ENCODE measurements around the gene IMPG1.

The IMPG1 gene

DNA sequence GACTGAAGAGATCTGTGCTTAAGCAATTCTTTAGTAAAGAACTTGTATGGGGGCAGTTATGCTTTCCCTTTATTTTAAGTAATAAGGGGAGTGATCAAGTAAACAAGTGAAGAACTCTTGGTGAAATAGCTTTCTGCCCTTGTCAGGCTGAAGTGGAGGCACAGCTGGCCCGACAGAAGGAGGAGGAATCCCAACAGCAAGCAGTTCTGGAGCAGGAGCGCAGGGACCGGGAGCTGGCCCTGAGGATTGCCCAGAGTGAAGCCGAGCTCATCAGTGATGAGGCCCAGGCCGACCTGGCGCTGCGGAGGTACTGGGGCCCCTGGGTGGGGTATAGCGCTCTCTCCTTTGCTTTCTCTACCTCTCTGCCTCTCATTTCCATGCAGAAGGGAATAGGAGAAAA is 180.1 kb downstream of the IMPG1 start:
- DNase-seq: no peak

DNA sequence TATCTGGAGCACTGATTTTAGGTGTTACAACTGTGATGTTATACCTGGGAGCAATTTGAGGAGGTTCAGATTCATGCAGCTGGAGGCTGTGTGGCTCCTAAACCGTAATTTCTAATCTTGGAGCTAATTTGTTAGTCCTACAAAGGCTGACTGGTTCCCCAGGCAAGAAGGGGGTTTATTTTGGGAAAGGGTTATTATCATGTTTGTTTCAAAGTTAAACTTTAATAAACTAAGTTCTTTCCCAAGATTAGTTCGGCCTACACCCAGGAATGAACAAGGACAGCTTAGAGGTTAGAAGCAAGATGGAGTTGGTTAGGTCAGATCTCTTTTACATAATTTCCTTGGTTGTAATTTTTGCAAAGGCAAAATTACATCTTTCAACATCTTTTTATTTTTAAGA is 187.6 kb downstream of the IMPG1 start:
- no peak for DNase-seq

DNA sequence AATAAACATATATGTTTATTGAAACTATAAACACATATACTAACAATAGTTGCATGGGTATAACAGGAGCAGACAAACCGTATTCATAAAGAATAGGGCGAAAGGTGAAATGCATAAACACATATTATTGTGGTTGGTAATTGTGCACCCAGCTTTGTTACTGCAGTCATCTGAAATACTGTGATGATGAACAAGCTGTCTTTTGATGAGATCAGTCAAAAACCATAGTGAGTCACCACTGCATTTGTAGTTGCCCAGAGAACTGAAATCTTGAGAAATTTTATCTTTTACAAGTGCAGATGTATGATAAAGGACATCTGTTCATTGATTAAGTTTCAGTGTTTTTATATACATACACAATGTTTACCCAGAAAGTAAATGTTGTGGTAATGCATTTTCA is 189.7 kb downstream of the IMPG1 start:
- DNase-seq: no peak

DNA sequence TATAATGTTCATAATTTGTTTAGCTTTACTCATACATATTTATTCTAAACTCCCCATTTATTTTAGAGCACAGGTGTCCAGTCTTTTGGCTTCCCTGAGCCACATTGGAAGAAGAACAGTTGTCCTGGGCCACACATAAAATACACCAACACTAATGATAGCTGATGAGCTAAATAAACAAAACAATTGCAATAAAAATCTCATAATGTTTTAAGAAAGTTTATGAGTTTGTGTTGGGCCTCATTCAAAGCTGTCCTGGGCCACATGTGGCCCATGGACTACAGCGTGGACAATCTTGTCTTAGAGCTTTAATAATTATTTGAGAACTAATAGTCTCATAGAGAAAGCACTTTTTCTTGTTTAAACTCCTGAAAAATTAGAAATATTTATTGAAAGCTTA is 192.2 kb downstream of the IMPG1 start:
- DNase-seq: no peak

DNA sequence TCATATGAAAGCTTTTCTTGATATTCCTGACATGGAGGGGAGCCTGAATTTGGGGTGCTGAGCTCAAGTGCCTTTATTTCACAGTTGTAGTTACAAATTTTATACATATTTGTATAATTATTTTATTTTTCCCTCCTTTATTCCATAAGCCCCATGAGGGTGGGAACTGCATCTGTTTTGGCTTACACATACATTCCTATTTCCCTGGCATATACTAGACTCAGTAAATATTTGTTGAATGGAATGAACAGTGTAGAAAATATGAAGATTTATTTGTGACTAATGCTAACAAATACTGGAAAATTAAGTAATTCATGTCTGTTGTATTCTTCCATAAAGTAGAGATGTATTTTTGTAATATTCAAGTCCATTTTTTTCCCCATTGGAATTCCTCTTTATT is 196.3 kb downstream of the IMPG1 start:
- no peak for DNase-seq

DNA sequence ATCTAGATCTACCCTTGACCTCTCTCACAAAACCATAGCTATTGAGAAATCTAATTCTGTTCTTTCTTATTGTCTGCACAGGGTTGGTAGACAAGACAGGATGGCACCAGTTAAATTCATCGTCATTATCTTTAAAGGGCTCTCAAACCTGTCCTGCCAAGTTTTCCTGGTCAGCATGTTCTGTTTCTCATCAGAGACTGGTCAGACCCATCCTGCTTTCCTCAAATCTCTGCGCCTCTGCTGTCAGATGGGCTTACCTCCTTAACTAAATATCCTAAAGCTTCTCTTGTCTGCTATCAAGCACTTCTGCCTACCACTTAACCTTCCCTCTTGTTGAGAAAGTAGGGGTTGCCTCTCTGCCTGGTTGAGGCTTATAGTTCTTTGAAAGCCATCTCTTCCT is 198.2 kb downstream of the IMPG1 start:
- no peak for DNase-seq

All from activated naive CD4-positive, alpha-beta T cell treated with anti-CD3 and anti-CD28 coated beads, Interleukin-2, amount 50 U/mL, for 16 hours (primary cell).